Left kidney (tissue), 1 donor: Measurements from ENCODE around the gene TPM2. TPM values are rescaled to one million over a fixed set of nuclear protein-coding genes. Genes with fewer than 3 reads are reported as not detected.

Experiments
- polyA plus RNA-seq: library from polyadenylated mRNA; unstranded; fragments of 120-200 nt; gene quantifications from one replicate; pipeline ENCODE4 v1.2.1, GENCODE V29; 2013; ENCODE audit not compliant: insufficient read length

TPM2 gene
- polyA plus RNA-seq, 1 donor = 146 TPM

Other genes starting within 250 kb of the TPM2 start
- 15.0 TPM for gene RUSC2, start 199.8 kb downstream of the TPM2 start, polyA plus RNA-seq
- 39.3 TPM for gene TESK1, start 84.7 kb downstream of the TPM2 start, polyA plus RNA-seq
- 3.6 TPM for gene CD72, start 71.5 kb downstream of the TPM2 start, polyA plus RNA-seq
- gene SIT1, start 39.0 kb downstream of the TPM2 start, polyA plus RNA-seq = 0.32 TPM
- not detected for gene RMRP, start 31.9 kb downstream of the TPM2 start, polyA plus RNA-seq
- 12.6 TPM for gene CCDC107, start 31.6 kb downstream of the TPM2 start, polyA plus RNA-seq
- 15.4 TPM for gene ARHGEF39, start 24.7 kb downstream of the TPM2 start, polyA plus RNA-seq
- 0.58 TPM for gene CA9, start 16.0 kb downstream of the TPM2 start, polyA plus RNA-seq
- gene TLN1, start 42.3 kb upstream of the TPM2 start, polyA plus RNA-seq = 156 TPM
- gene CREB3, start 42.7 kb upstream of the TPM2 start, polyA plus RNA-seq = 37.8 TPM
- 138 TPM for gene GBA2, start 59.3 kb upstream of the TPM2 start, polyA plus RNA-seq
- gene RGP1, start 59.4 kb upstream of the TPM2 start, polyA plus RNA-seq = 32.2 TPM
- gene MSMP, start 64.4 kb upstream of the TPM2 start, polyA plus RNA-seq = not detected
- 36.8 TPM for gene NPR2, start 101.7 kb upstream of the TPM2 start, polyA plus RNA-seq
- 10.4 TPM for gene SPAG8, start 122.3 kb upstream of the TPM2 start, polyA plus RNA-seq
- 49.7 TPM for gene HINT2, start 125.1 kb upstream of the TPM2 start, polyA plus RNA-seq
- gene FAM221B, start 138.8 kb upstream of the TPM2 start, polyA plus RNA-seq = 0.40 TPM
- 27.7 TPM for gene TMEM8B, start 139.3 kb upstream of the TPM2 start, polyA plus RNA-seq
- not detected for gene OR13J1, start 180.5 kb upstream of the TPM2 start, polyA plus RNA-seq
- 0.30 TPM for gene HRCT1, start 216.3 kb upstream of the TPM2 start, polyA plus RNA-seq
- gene SPAAR, start 219.6 kb upstream of the TPM2 start, polyA plus RNA-seq = 1.4 TPM